K562 (cell line): ENCODE measurements around the gene SLC35B4. TPM values are rescaled to one million over a fixed set of nuclear protein-coding genes. Genes with fewer than 3 reads are reported as not detected.

Source experiments
- BACH1 ChIP-seq: fragments of 200-800 bp; sonication (Bioruptor generic); IDR thresholded peaks from 2 replicates; pipeline ENCODE4 v1.6.1; 2016; ENCODE audit warnings: missing genetic modification characterization, missing compliant biosample characterization
- FUS ChIP-seq: fragments of 200-400 bp; formaldehyde crosslinking; optimal IDR thresholded peaks from 2 replicates; pipeline ENCODE3; 2017; ENCODE audit warnings: low read depth, low read length
- GATA2 ChIP-seq: sonication (generic); formaldehyde crosslinking; IDR thresholded peaks from 2 replicates; pipeline ENCODE4 v1.4.0; 2020; ENCODE audit warnings: mild to moderate bottlenecking, missing genetic modification reagents
- MBD2 ChIP-seq: sonication (generic); IDR thresholded peaks from 2 replicates; pipeline ENCODE4 v1.6.1; 2016; ENCODE audit warnings: low read depth, borderline replicate concordance
- NCOA6 ChIP-seq: fragments of 450-650 bp; IDR thresholded peaks from 2 replicates; pipeline ENCODE4 v1.6.1; 2017; ENCODE audit warnings: mild to moderate bottlenecking
- NR3C1 ChIP-seq: sonication (generic); formaldehyde crosslinking; IDR thresholded peaks from 2 replicates; pipeline ENCODE4 v1.8.1; 2022; ENCODE audit warnings: missing genetic modification reagents
- RBFOX2 ChIP-seq: fragments of 200-400 bp; formaldehyde crosslinking; IDR thresholded peaks from 2 replicates; pipeline ENCODE4 v1.6.1; 2017; ENCODE audit warnings: low read depth, mild to moderate bottlenecking, low read length, moderate library complexity
- ZNF146 ChIP-seq: IDR thresholded peaks from one replicate; pipeline ENCODE4 v1.6.1; 2018; ENCODE audit warnings: missing compliant biosample characterization; ENCODE audit not compliant: unreplicated experiment
- ZNF197 ChIP-seq: fragments of 200-800 bp; sonication (Bioruptor generic); IDR thresholded peaks from 2 replicates; pipeline ENCODE4 v1.6.1; 2016; ENCODE audit warnings: low read depth, missing genetic modification characterization, missing compliant biosample characterization
- ZNF224 ChIP-seq: sonication (generic); formaldehyde crosslinking; IDR thresholded peaks from 2 replicates; pipeline ENCODE4 v1.8.0; 2022; ENCODE audit warnings: mild to moderate bottlenecking, missing genetic modification reagents
- ZNF24 ChIP-seq: fragments of 450-650 bp; IDR thresholded peaks from 2 replicates; pipeline ENCODE4 v1.6.1; 2016
- ZNF282 ChIP-seq: sonication (generic); formaldehyde crosslinking; IDR thresholded peaks from 2 replicates; pipeline ENCODE4 v1.8.1; 2023; ENCODE audit warnings: missing genetic modification reagents
- polyA plus RNA-seq, 8 experiments: library from polyadenylated mRNA; depleted of rRNA in 4 of 8; stranded (reverse) in 5 of 8; unstranded in 3 of 8; fragments of >200 nt; fragmentation: Nextera tagmentation in 2 of 8; fragmentation: Illumina TruSeq in 1 of 8; extraction: Ambion mirVana in 2 of 8; extraction: Trizol in 1 of 8; gene quantifications; 2 replicates each; pipeline versions ENCODE4 v1.2.1 to v1.2.3, GENCODE V29; 2011 to 2014; ENCODE audit warnings: inconsistent platforms in 1 of 8, missing spikeins in 1 of 8
- total RNA-seq, 7 experiments: library from RNA; depleted of rRNA in 6 of 7; stranded (reverse); fragments of >200 nt in 6 of 7; fragmentation: Illumina TruSeq in 2 of 7; extraction: Trizol in 2 of 7; gene quantifications; 2 replicates each; pipeline versions ENCODE4 v1.2.1 to v1.2.3, GENCODE V29; 2011 to 2021; ENCODE audit warnings: low replicate concordance in 1 of 7
- TF ChIP-seq, protein P1 (sequence below): fragments of 450-650 bp; formaldehyde crosslinking; IDR thresholded peaks from 2 replicates; pipeline ENCODE4 v1.4.0; 2020; ENCODE audit warnings: mild to moderate bottlenecking, mixed read lengths
- TF ChIP-seq, protein P2 (sequence below): sonication (generic); IDR thresholded peaks from 2 replicates; pipeline ENCODE4 v1.6.1; 2016
- TF ChIP-seq, protein P3 (sequence below): fragments of 450-650 bp; IDR thresholded peaks from 2 replicates; pipeline ENCODE4 v1.6.1; 2014; ENCODE audit warnings: low read depth, mild to moderate bottlenecking, moderate library complexity, borderline replicate concordance
- TF ChIP-seq, protein P4 (sequence below): conservative IDR thresholded peaks from 2 replicates; pipeline ENCODE4 v1.6.1; 2011; ENCODE audit warnings: low read depth, mild to moderate bottlenecking, low read length; ENCODE audit not compliant: control insufficient read depth
- TF ChIP-seq, protein P5 (sequence below): sonication (generic); formaldehyde crosslinking; IDR thresholded peaks from 2 replicates; pipeline ENCODE4 v1.8.0; 2022; ENCODE audit warnings: missing genetic modification reagents, mild to moderate bottlenecking, borderline replicate concordance
- TF ChIP-seq, protein P6 (sequence below): fragments of 450-650 bp; formaldehyde crosslinking; IDR thresholded peaks from 2 replicates; pipeline ENCODE4 v1.4.0; 2020; ENCODE audit warnings: mild to moderate bottlenecking, moderate library complexity

The SLC35B4 gene
- total and polyA plus RNA-seq, 9 of the 15 experiments (the other 6 are each of a cell fraction or from before 2014, with no cell fraction given): 6.1 to 34.9 (median 17.6) TPM

DNA sequence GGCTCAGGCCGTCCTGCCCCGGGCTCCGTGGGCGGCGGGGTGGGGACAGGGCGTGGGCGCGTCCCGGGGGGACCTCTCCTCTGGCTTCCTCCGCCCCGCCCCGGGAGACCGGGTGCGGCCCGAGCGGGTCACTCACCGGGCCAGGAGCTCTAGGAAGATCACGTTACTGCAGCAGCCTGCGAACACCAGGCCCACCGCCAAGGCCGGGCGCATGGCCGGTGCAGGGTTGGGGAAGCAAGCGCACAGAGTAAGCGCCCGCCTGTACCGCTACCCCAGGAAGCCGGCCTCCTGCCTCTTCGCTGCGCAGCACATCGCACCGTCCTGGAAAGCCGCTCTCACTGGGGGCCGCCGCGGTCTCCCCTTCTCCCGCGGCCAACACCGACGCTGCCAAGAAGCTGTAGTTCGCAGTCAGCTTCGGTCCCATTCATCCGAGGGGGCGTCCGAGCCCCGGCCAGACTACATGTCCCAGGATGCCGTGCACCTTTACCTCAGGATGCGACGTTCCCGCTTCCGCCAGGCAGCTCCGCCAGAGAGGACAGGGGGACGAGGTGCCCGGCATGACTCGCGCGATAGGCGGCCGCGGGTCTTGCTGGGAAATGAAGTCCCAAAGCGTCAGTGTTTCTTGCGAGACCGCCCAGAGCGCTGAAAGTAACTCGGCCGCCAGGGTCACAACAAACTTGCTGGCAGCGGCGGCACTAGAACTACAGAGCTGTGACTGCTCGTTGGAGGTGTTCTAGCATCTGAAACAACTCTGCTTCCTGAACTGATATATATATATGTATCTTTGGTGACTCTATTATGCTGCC lies at the start of gene SLC35B4 (continued):
- TF ChIP-seq, protein P1, sequence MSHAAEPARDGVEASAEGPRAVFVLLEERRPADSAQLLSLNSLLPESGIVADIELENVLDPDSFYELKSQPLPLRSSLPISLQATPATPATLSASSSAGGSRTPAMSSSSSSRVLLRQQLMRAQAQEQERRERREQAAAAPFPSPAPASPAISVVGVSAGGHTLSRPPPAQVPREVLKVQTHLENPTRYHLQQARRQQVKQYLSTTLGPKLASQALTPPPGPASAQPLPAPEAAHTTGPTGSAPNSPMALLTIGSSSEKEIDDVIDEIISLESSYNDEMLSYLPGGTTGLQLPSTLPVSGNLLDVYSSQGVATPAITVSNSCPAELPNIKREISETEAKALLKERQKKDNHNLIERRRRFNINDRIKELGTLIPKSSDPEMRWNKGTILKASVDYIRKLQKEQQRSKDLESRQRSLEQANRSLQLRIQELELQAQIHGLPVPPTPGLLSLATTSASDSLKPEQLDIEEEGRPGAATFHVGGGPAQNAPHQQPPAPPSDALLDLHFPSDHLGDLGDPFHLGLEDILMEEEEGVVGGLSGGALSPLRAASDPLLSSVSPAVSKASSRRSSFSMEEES (CRISPR knock-in tag): no peak
- TF ChIP-seq, protein P2, sequence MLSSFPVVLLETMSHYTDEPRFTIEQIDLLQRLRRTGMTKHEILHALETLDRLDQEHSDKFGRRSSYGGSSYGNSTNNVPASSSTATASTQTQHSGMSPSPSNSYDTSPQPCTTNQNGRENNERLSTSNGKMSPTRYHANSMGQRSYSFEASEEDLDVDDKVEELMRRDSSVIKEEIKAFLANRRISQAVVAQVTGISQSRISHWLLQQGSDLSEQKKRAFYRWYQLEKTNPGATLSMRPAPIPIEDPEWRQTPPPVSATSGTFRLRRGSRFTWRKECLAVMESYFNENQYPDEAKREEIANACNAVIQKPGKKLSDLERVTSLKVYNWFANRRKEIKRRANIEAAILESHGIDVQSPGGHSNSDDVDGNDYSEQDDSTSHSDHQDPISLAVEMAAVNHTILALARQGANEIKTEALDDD: no peak
- TF ChIP-seq, protein P3, sequence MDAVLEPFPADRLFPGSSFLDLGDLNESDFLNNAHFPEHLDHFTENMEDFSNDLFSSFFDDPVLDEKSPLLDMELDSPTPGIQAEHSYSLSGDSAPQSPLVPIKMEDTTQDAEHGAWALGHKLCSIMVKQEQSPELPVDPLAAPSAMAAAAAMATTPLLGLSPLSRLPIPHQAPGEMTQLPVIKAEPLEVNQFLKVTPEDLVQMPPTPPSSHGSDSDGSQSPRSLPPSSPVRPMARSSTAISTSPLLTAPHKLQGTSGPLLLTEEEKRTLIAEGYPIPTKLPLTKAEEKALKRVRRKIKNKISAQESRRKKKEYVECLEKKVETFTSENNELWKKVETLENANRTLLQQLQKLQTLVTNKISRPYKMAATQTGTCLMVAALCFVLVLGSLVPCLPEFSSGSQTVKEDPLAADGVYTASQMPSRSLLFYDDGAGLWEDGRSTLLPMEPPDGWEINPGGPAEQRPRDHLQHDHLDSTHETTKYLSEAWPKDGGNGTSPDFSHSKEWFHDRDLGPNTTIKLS: peak; percentile 97
- TF ChIP-seq ZNF146 (CRISPR knock-in tag) (no peak), FUS (no peak), BACH1 (tag) (no peak; the same call in 1 of the 2 replicates), ZNF282 (no peak), NCOA6 (peak; percentile 80), ZNF224 (CRISPR knock-in tag) (no peak), NR3C1 (CRISPR knock-in tag) (0 out of 2 replicates have a peak, but pooled peaks have one; percentile 69), RBFOX2 (peak; percentile 95), ZNF197 (CRISPR knock-in tag) (peak; percentile 93), GATA2 (CRISPR knock-in tag) (no peak), ZNF24 (no peak), MBD2 (peak; percentile 95)
- TF ChIP-seq, protein P4, sequence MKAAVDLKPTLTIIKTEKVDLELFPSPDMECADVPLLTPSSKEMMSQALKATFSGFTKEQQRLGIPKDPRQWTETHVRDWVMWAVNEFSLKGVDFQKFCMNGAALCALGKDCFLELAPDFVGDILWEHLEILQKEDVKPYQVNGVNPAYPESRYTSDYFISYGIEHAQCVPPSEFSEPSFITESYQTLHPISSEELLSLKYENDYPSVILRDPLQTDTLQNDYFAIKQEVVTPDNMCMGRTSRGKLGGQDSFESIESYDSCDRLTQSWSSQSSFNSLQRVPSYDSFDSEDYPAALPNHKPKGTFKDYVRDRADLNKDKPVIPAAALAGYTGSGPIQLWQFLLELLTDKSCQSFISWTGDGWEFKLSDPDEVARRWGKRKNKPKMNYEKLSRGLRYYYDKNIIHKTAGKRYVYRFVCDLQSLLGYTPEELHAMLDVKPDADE: peak; percentile 99
- TF ChIP-seq, protein P5, sequence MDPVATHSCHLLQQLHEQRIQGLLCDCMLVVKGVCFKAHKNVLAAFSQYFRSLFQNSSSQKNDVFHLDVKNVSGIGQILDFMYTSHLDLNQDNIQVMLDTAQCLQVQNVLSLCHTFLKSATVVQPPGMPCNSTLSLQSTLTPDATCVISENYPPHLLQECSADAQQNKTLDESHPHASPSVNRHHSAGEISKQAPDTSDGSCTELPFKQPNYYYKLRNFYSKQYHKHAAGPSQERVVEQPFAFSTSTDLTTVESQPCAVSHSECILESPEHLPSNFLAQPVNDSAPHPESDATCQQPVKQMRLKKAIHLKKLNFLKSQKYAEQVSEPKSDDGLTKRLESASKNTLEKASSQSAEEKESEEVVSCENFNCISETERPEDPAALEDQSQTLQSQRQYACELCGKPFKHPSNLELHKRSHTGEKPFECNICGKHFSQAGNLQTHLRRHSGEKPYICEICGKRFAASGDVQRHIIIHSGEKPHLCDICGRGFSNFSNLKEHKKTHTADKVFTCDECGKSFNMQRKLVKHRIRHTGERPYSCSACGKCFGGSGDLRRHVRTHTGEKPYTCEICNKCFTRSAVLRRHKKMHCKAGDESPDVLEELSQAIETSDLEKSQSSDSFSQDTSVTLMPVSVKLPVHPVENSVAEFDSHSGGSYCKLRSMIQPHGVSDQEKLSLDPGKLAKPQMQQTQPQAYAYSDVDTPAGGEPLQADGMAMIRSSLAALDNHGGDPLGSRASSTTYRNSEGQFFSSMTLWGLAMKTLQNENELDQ (CRISPR knock-in tag): 0 out of 2 replicates have a peak, but pooled peaks have one; percentile 66
- TF ChIP-seq, protein P6, sequence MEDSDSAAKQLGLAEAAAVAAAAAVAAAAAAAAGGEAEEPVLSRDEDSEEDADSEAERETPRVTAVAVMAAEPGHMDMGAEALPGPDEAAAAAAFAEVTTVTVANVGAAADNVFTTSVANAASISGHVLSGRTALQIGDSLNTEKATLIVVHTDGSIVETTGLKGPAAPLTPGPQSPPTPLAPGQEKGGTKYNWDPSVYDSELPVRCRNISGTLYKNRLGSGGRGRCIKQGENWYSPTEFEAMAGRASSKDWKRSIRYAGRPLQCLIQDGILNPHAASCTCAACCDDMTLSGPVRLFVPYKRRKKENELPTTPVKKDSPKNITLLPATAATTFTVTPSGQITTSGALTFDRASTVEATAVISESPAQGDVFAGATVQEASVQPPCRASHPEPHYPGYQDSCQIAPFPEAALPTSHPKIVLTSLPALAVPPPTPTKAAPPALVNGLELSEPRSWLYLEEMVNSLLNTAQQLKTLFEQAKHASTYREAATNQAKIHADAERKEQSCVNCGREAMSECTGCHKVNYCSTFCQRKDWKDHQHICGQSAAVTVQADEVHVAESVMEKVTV (CRISPR knock-in tag): no peak
